Fibroblast of lung (primary cell): ENCODE data around the gene CDCA8. TPM values are rescaled to one million over a fixed set of nuclear protein-coding genes. Genes with fewer than 3 reads are reported as not detected.
"Not testable (repeated sequence)": the region's sequence is repeated elsewhere in the genome, so short reads cannot be mapped to it uniquely, and the experiment has no call there.

Experiments used
- DNase-seq, 2 donors: peaks; one replicate each; pipeline versions ENCODE4 v3.0.0 to v3.0.0-alpha.2; 2010; ENCODE audit warnings: low read depth in 2 of 2
- H2AFZ ChIP-seq: 2 replicates; pipeline ENCODE4 v1.5.1; 2012; ENCODE audit warnings: low read length, control low read depth, inconsistent platforms
- H3K27ac ChIP-seq: 2 replicates; pipeline ENCODE4 v1.5.1; 2011; ENCODE audit warnings: low read length, control low read depth; ENCODE audit not compliant: insufficient read depth
- H3K27me3 ChIP-seq: 2 replicates; pipeline ENCODE4 v1.5.1; 2011; ENCODE audit warnings: mild to moderate bottlenecking, low read length; ENCODE audit not compliant: control insufficient read depth, insufficient read depth
- H3K36me3 ChIP-seq: 2 replicates; pipeline ENCODE4 v1.5.1; 2011; ENCODE audit warnings: low read length; ENCODE audit not compliant: control insufficient read depth, insufficient read depth
- H3K4me1 ChIP-seq: 2 replicates; pipeline ENCODE4 v1.5.1; 2011; ENCODE audit warnings: low read length; ENCODE audit not compliant: control insufficient read depth, insufficient read depth; ENCODE audit errors: extremely low read depth
- H3K4me2 ChIP-seq: 2 replicates; pipeline ENCODE4 v1.5.1; 2011; ENCODE audit warnings: low read length, control low read depth; ENCODE audit not compliant: insufficient read depth; ENCODE audit errors: extremely low read depth
- H3K4me3 ChIP-seq, 4 experiments: fragments of 200-600 bp in 1 of 4; sonication (generic) in 1 of 4; replicated peaks in 1 of 4; 2 replicates each; pipeline ENCODE4 v1.5.1; 2011 to 2016; ENCODE audit warnings: low read length in 4 of 4, low read depth in 3 of 4, mild to moderate bottlenecking in 3 of 4, control low read depth in 2 of 4, inconsistent platforms in 1 of 4, mixed read lengths in 1 of 4; ENCODE audit not compliant: insufficient read depth in 1 of 4; ENCODE audit errors: control extremely low read depth in 1 of 4
- H3K79me2 ChIP-seq: 2 replicates; pipeline ENCODE4 v1.5.1; 2012; ENCODE audit warnings: mild to moderate bottlenecking, low read length, inconsistent platforms; ENCODE audit not compliant: control insufficient read depth, insufficient read depth
- H3K9ac ChIP-seq: 2 replicates; pipeline ENCODE4 v1.5.1; 2011; ENCODE audit warnings: mild to moderate bottlenecking, low read length, control low read depth; ENCODE audit not compliant: insufficient read depth
- H3K9me3 ChIP-seq: 2 replicates; pipeline ENCODE4 v1.5.1; 2012; ENCODE audit warnings: low read depth, low read length; ENCODE audit not compliant: control insufficient read depth, insufficient read depth
- H4K20me1 ChIP-seq: 2 replicates; pipeline ENCODE4 v1.5.1; 2011; ENCODE audit warnings: low read length; ENCODE audit not compliant: control insufficient read depth, insufficient read depth; ENCODE audit errors: extremely low read depth
- EZH2 ChIP-seq: IDR thresholded peaks from 2 replicates; pipeline ENCODE4 v1.5.1; 2012; ENCODE audit warnings: low read length, control low read depth, mild to moderate bottlenecking; ENCODE audit errors: missing control alignments
- polyA plus RNA-seq, 2 donors: library from polyadenylated mRNA; depleted of rRNA in 1 of 2; stranded (reverse) in 1 of 2; unstranded in 1 of 2; fragments of >200 nt; gene quantifications; 2 replicates each; pipeline ENCODE4 v1.2.1, GENCODE V29; 2011 to 2012; ENCODE audit warnings: missing spikeins in 1 of 2
- total RNA-seq: library from RNA; depleted of rRNA; stranded (reverse); fragments of >200 nt; gene quantifications from 2 replicates; pipeline ENCODE4 v1.2.1, GENCODE V29; 2014
- TF ChIP-seq, protein P1 (sequence below), 2 donors: IDR thresholded peaks in 1 of 2; conservative IDR thresholded peaks in 1 of 2; 1 replicate in 1 of 2; 2 replicates in 1 of 2; pipeline ENCODE4 v1.5.1; 2011 to 2012; ENCODE audit warnings: low read length in 2 of 2, control low read depth in 1 of 2, inconsistent platforms in 1 of 2, low read depth in 1 of 2, mild to moderate bottlenecking in 1 of 2

The CDCA8 gene
- total and polyA plus RNA-seq, 2 donors (not counting 1 experiment from before 2014, with no cell fraction given), result 3.8 to 9.5 TPM

DNA sequence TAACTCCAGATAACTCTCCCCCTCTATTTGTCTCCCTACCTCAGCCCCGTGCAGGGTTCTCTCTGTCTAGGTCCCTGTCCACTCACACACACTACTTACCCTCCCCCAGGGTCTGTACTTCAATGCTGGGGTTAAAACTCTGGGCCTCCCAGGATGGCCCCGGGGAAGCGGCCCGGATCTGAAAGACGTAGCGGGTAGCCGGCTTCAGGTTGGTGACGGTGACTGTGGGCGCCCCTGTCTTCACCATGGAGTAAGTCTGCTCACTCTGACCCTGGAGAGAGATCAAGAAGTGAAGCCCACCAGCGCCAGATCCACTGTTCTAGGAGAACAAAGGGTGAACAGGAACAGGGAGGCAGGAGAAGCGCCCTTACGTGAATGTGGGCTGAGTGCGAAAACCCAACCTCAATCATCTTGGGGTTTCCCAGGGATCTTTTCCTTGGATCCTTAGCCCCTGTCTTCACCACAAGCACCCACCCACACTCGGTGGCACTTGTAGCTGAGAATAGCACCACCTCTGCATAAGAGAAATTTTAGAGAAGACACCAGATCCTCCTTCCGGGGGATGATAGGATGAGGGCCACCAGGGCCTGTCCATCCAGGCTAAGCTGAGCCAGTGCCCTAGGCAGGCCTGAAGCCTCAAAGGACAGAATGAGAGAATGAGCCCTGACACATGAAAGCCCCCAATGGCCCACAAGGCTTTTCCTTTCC, 39.1 kb downstream of the CDCA8 start:
- no peak overlapping the region for H3K4me3 ChIP-seq
- peaks cover 15% of the 10 kb centered on the region for H3K27me3 ChIP-seq
- no peaks in the 10 kb centered on the region for H3K4me1 ChIP-seq
- no peak for DNase-seq
- H3K27ac ChIP-seq, result no peak overlapping the region
- no peak overlapping the region for H2AFZ ChIP-seq
- TF ChIP-seq, protein P1, sequence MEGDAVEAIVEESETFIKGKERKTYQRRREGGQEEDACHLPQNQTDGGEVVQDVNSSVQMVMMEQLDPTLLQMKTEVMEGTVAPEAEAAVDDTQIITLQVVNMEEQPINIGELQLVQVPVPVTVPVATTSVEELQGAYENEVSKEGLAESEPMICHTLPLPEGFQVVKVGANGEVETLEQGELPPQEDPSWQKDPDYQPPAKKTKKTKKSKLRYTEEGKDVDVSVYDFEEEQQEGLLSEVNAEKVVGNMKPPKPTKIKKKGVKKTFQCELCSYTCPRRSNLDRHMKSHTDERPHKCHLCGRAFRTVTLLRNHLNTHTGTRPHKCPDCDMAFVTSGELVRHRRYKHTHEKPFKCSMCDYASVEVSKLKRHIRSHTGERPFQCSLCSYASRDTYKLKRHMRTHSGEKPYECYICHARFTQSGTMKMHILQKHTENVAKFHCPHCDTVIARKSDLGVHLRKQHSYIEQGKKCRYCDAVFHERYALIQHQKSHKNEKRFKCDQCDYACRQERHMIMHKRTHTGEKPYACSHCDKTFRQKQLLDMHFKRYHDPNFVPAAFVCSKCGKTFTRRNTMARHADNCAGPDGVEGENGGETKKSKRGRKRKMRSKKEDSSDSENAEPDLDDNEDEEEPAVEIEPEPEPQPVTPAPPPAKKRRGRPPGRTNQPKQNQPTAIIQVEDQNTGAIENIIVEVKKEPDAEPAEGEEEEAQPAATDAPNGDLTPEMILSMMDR (conservative IDR thresholded peaks at IDR 0.05 in 1 of 2, IDR thresholded peaks at IDR 0.05 in 1 of 2; ENCODE audit: low read depth in 1 of 2, low read length in 2 of 2), result no peak
- TF ChIP-seq EZH2, result no peak
- no peaks in the 10 kb centered on the region for H3K36me3 ChIP-seq
- no peaks in the 10 kb centered on the region for H3K79me2 ChIP-seq
- H4K20me1 ChIP-seq, result no peaks in the 10 kb centered on the region
- H3K9me3 ChIP-seq, result no peaks in the 10 kb centered on the region
- no peak overlapping the region for H3K4me2 ChIP-seq
- no peak overlapping the region for H3K9ac ChIP-seq

DNA sequence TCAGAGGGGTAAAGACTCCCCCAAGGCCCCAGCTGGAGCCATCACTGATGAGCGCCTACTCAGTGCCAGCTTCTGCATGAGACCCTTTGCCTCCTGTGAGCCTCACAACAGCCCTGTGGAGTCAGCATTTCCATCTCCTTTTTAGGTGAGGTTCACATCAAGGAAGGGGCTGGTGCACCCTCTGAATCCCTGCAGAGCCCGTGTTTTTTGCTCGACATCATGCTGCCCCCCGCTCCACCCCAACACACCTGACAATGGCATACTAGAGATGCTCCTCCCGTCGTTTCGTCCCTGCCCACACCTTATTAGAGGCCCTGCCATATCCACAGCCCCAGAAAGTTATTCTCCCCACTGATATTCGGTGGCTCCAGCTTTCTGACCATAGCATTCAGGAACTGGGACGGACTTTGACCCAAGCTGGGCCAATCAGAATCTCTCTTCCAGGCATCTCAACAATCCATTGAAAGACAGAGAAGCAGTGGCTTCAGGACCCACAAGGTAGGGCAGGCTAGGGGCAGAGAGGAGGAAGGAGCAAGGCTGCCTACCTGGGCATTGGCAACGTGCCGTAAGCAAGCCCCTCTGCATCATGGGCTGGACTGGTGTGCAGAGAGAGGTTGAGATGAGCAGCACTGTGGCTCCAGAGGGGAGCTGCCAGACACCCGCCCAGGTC, 39.9 kb downstream of the CDCA8 start:
- Histone ChIP-seq H3K36me3 (no peaks in the 10 kb centered on the region), H2AFZ (no peak overlapping the region), H3K4me3 (no peak overlapping the region), H3K9me3 (no peaks in the 10 kb centered on the region), H3K4me2 (no peak overlapping the region), H4K20me1 (no peaks in the 10 kb centered on the region), H3K4me1 (no peaks in the 10 kb centered on the region), H3K27ac (no peak overlapping the region), H3K9ac (no peak overlapping the region), H3K27me3 (peaks cover 13% of the 10 kb centered on the region), H3K79me2 (no peaks in the 10 kb centered on the region)
- TF ChIP-seq, protein P1 (conservative IDR thresholded peaks at IDR 0.05 in 1 of 2, IDR thresholded peaks at IDR 0.05 in 1 of 2; ENCODE audit: low read depth in 1 of 2, low read length in 2 of 2), result no peak
- no peak for TF ChIP-seq EZH2
- no peak for DNase-seq

DNA sequence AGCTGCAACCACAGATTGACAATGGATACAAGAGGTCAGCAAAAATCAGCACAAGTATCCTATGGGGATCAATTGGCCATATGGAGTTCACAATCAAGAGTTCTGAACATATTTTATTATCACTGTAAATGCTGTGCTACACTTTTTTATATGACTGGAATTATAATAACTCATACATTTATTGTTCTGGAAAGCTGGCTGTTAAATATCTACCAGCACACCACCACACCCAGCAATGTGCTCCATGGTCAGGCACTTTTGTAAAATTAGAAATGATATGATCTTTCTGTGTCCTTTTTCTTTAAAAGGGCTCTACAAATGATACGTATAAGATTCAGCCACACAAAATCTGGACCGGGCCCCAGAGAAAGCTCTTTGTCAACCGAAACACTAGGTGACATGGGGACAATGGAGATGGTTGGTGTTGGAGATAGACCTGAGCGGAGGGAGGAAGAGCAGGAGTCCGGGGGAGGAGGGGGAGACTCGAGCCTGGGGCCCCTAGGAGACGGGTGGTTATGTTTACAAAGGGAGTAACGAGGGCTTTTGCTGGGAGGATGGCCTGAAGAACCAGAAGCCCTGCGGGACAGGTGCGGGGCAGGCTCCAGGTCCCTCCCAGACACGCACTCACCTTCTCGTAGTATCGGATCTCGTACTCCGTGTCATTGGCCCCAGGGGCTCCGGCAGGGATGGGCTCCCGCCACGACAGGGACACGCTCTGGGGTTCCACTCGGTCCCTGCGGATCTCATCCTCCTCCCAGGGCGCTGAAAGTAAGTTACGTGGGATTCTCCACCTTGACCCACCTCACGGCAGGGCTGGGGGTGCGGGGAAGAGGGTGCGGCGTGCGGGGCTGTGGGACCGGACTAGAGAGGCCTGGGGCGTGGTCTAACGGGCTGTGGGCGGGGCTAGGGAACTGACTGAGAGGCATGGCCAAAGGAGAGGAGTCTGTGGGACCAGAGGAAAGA, 42.6 kb downstream of the CDCA8 start:
- DNase-seq, result no peak
- no peaks in the 10 kb centered on the region for H3K9me3 ChIP-seq
- H4K20me1 ChIP-seq, result no peaks in the 10 kb centered on the region
- no peaks in the 10 kb centered on the region for H3K4me1 ChIP-seq
- TF ChIP-seq, protein P1 (conservative IDR thresholded peaks at IDR 0.05 in 1 of 2, IDR thresholded peaks at IDR 0.05 in 1 of 2; ENCODE audit: low read depth in 1 of 2, low read length in 2 of 2), result no peak
- peak; percentile 27 for TF ChIP-seq EZH2
- peak overlapping the region; percentile 35 for H3K4me2 ChIP-seq
- H3K9ac ChIP-seq, result no peak overlapping the region
- no peaks in the 10 kb centered on the region for H3K36me3 ChIP-seq
- H3K79me2 ChIP-seq, result no peaks in the 10 kb centered on the region
- H3K27ac ChIP-seq, result no peak overlapping the region
- H2AFZ ChIP-seq, result no peak overlapping the region
- H3K27me3 ChIP-seq, result peaks cover 12% of the 10 kb centered on the region
- peak overlapping the region in 1 of 4 experiments; percentile 32 for H3K4me3 ChIP-seq

DNA sequence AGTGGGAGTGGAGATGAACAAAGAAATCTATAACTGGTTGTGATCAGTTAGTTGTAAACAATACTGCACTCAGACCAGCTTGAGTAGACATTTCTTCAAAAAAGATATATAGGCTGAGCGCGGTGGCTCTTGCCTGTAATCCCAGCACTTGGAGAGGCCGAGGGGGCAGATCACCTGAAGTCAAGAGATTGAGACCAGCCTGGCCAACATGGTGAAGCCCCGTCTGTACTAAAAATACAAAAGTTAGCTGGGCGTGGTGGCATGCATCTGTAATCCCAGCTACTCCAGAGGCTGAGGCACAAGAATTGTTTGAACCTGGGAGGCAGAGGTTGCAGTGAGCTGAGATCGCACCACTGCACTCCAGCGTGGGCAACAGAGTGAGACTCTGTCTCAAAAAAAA, 45.7 kb downstream of the CDCA8 start:
- H3K9ac ChIP-seq, H3K4me2 ChIP-seq, H3K9me3 ChIP-seq, H3K79me2 ChIP-seq, H3K4me3 ChIP-seq, H3K4me1 ChIP-seq, H3K27ac ChIP-seq, H4K20me1 ChIP-seq, H2AFZ ChIP-seq, DNase-seq, H3K36me3 ChIP-seq: not testable (repeated sequence)
- H3K27me3 ChIP-seq, result peaks cover 12% of the 10 kb centered on the region
